ENCODE measurements around the gene PLPPR4.
A peak's percentile ranks its signal among the peaks of the same experiment; 100 is the strongest.

PLPPR4 gene

DNA sequence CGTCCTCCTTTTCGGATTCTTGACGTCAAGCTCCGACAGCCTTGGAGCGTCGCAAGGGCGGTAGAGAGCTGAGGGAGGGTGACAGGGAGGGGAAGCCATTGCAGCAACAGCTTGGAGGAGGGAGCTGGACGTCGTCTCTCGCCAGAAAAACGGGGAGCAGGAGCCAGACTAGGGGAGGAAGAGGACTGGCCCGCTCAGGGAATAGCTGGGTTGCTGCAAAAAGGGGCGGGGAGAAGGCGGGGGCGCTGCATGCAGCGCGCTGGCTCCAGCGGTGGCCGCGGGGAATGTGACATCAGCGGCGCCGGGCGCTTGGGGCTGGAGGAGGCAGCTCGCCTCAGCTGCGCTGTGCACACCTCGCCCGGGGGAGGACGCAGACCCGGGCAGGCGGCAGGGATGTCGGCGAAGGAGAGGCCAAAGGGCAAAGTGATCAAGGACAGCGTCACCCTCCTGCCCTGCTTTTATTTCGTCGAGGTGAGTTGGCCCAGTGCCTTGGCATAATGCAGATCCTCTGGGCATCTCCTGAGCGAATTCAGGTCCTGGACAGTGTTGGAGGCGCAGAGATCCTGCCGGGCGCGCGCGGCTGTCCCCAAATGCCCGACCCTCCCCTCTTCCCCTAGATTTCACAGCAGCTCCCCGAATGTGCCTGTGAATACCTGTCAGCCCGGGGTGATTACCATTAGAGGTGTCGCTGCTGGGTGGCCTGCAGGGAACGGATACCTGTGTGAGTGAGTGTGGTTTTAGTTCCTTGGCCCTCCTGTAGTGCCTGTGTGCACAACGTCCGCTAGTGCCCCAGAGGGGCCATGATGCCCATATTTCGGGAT, at the start of gene PLPPR4:
Gene PLPPR4, plus strand, starts transcription at position 292 of the 821 bp plus-strand sequence. Its CDS starts 102 bp downstream, at position 394.
- DNase-seq (ENCODE audit: low read depth), result peak; percentile 36
- peak within 1 kb of the TSS; percentile 29 for H3K4me3 ChIP-seq (ENCODE audit: low read length)
- no peak for TF ChIP-seq CTCF (IDR thresholded peaks at IDR 0.05; ENCODE audit: insufficient read depth, low read depth, low read length, missing control alignments)

DNA sequence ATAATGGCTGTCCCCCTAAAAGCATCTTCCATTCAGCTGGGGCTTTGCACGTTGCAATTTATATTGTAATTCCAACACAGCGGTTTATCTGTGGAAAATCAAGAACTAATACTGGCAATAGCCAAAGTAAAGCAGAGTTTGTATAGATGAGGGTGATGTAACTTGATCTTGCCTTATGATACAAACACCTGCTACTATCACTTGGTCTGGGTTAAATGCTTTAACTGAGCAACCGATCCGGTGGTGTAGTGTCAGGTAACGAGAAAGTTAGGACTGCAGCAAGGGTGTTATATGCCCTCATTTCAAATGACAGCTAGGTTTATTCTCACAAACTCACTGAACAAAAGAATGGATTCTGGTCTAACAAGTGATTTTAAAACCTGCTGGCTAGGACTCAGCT, 47.3 kb upstream of the PLPPR4 start:
- TF ChIP-seq CTCF (IDR thresholded peaks at IDR 0.05; ENCODE audit: insufficient read depth, low read depth, low read length, missing control alignments), result no peak
- no peak overlapping the region for H3K4me3 ChIP-seq (ENCODE audit: low read length)
- no peak for DNase-seq (ENCODE audit: low read depth)

- H3K4me3 ChIP-seq (ENCODE audit: low read length), result no peak overlapping the region
- TF ChIP-seq CTCF (IDR thresholded peaks at IDR 0.05; ENCODE audit: insufficient read depth, low read depth, low read length, missing control alignments), result no peak
- no peak for DNase-seq (ENCODE audit: low read depth)
Observed at GRCh38 chr1:99217599-99217998, 46.7 kb upstream of the PLPPR4 start.

- TF ChIP-seq CTCF (IDR thresholded peaks at IDR 0.05; ENCODE audit: insufficient read depth, low read depth, low read length, missing control alignments), result no peak
- DNase-seq (ENCODE audit: low read depth), result no peak
- no peak overlapping the region for H3K4me3 ChIP-seq (ENCODE audit: low read length)
Observed at GRCh38 chr1:99218572-99218971, 45.7 kb upstream of the PLPPR4 start.

GRCh38 chr1:99218999-99219398, 45.3 kb upstream of the PLPPR4 start:
- no peak for DNase-seq (ENCODE audit: low read depth)
- TF ChIP-seq CTCF (IDR thresholded peaks at IDR 0.05; ENCODE audit: insufficient read depth, low read depth, low read length, missing control alignments), result no peak
- no peak overlapping the region for H3K4me3 ChIP-seq (ENCODE audit: low read length)

GRCh38 chr1:99227056-99227897, 37.0 kb upstream of the PLPPR4 start:
- DNase-seq (ENCODE audit: low read depth), result no peak
- H3K4me3 ChIP-seq (ENCODE audit: low read length), result no peak overlapping the region
- TF ChIP-seq CTCF (IDR thresholded peaks at IDR 0.05; ENCODE audit: insufficient read depth, low read depth, low read length, missing control alignments), result no peak

All from epithelial cell of esophagus (primary cell).